Brain microvascular endothelial cell (primary cell): ENCODE results near the gene EHD2.

Source experiments
- DNase-seq: peaks from one replicate; pipeline ENCODE4 v3.0.0-alpha.2; 2020
- H3K27ac ChIP-seq: fragments of 250-450 bp; sonication (Bioruptor Pico); 2 replicates; pipeline ENCODE4 v1.5.1; 2020; ENCODE audit warnings: mild to moderate bottlenecking, moderate library complexity
- H3K27me3 ChIP-seq: fragments of 250-450 bp; sonication (Bioruptor Pico); replicated peaks from 2 replicates; pipeline ENCODE4 v1.5.1; 2020; ENCODE audit warnings: mild to moderate bottlenecking
- H3K36me3 ChIP-seq: fragments of 250-450 bp; sonication (Bioruptor Pico); replicated peaks from 2 replicates; pipeline ENCODE4 v1.5.1; 2020; ENCODE audit warnings: mild to moderate bottlenecking
- H3K4me3 ChIP-seq: 2 replicates; pipeline ENCODE4 v1.5.1; 2011; ENCODE audit warnings: low read depth, mild to moderate bottlenecking, control low read depth, low read length, moderate library complexity
- in situ Hi-C: cut with HindIII; loops from 2 replicates; pipeline ENCODE4 v1.10.0; 2017; ENCODE audit warnings: low sequenced_read_pairs, low pct_ligation_motif_present
- TF ChIP-seq, protein P1 (sequence below): IDR thresholded peaks from 2 replicates; pipeline ENCODE4 v1.5.1; 2011; ENCODE audit warnings: low read depth, mild to moderate bottlenecking, moderate library complexity, low read length, control low read depth, inconsistent platforms; ENCODE audit errors: missing control alignments

EHD2 gene

DNA sequence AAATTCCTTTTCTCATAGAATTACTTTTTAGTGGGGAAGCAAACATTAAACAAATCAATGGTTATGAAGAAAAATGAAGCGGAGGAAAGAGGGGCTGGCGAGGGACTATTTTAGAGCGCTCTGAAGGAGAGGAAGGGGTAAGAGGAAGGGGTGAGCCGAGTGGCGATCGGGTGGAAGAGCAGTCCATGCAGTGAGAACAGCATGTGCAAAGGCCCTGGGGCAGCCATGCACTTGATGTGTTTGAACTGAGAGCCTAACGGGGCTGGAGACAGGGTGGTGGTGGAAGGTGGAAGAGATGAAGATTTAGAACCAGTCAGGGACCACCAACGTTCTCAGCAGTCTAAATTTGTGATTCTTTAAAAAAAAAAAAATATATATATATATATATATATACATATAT is 17.7 kb downstream of the EHD2 start:
- H3K4me3 ChIP-seq: no peak overlapping the region
- peaks cover 60% of the 10 kb centered on the region for H3K36me3 ChIP-seq
- no peak overlapping the region for H3K27ac ChIP-seq
- no peaks in the 10 kb centered on the region for H3K27me3 ChIP-seq
- DNase-seq: no peak
- TF ChIP-seq, protein P1, sequence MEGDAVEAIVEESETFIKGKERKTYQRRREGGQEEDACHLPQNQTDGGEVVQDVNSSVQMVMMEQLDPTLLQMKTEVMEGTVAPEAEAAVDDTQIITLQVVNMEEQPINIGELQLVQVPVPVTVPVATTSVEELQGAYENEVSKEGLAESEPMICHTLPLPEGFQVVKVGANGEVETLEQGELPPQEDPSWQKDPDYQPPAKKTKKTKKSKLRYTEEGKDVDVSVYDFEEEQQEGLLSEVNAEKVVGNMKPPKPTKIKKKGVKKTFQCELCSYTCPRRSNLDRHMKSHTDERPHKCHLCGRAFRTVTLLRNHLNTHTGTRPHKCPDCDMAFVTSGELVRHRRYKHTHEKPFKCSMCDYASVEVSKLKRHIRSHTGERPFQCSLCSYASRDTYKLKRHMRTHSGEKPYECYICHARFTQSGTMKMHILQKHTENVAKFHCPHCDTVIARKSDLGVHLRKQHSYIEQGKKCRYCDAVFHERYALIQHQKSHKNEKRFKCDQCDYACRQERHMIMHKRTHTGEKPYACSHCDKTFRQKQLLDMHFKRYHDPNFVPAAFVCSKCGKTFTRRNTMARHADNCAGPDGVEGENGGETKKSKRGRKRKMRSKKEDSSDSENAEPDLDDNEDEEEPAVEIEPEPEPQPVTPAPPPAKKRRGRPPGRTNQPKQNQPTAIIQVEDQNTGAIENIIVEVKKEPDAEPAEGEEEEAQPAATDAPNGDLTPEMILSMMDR: no peak
- in situ Hi-C loops: no loop called here

DNA sequence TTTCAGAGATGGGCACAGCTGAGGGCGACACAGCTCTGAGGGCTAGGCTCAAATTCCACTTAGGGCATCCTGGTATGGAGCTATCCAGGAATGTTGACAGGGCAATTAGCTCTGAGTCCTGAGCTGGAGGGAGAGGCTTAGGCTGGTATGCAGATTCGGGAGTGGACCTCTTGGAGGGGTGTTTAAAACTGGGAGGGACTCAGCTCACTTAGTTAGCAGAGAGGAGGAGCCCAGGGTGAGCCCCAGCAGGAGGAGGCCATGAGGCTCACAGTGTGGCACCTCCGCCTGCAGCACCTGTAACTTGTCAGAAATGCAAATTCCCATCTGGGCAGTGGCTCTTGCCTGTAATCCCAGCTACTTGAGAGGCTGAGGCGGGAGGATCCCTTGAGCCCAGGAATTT is 21.9 kb downstream of the EHD2 start:
- no peak overlapping the region for H3K4me3 ChIP-seq
- in situ Hi-C loops: no loop called here
- H3K27ac ChIP-seq: no peak overlapping the region
- DNase-seq: no peak
- H3K36me3 ChIP-seq: peaks cover 59% of the 10 kb centered on the region
- TF ChIP-seq, protein P1: no peak
- H3K27me3 ChIP-seq: no peaks in the 10 kb centered on the region

DNA sequence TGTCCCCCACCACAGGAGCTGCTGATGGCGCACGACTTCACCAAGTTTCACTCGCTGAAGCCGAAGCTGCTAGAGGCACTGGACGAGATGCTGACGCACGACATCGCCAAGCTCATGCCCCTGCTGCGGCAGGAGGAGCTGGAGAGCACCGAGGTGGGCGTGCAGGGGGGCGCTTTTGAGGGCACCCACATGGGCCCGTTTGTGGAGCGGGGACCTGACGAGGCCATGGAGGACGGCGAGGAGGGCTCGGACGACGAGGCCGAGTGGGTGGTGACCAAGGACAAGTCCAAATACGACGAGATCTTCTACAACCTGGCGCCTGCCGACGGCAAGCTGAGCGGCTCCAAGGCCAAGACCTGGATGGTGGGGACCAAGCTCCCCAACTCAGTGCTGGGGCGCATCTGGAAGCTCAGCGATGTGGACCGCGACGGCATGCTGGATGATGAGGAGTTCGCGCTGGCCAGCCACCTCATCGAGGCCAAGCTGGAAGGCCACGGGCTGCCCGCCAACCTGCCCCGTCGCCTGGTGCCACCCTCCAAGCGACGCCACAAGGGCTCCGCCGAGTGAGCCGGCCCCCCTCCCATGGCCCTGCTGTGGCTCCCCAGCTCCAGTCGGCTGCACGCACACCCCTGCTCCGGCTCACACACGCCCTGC is 27.8 kb downstream of the EHD2 start:
- H3K36me3 ChIP-seq: peaks cover 44% of the 10 kb centered on the region
- H3K27me3 ChIP-seq: no peaks in the 10 kb centered on the region
- no peak overlapping the region for H3K27ac ChIP-seq
- in situ Hi-C loops: no loop called here
- TF ChIP-seq, protein P1: no peak
- H3K4me3 ChIP-seq: no peak overlapping the region
- DNase-seq: no peak

DNA sequence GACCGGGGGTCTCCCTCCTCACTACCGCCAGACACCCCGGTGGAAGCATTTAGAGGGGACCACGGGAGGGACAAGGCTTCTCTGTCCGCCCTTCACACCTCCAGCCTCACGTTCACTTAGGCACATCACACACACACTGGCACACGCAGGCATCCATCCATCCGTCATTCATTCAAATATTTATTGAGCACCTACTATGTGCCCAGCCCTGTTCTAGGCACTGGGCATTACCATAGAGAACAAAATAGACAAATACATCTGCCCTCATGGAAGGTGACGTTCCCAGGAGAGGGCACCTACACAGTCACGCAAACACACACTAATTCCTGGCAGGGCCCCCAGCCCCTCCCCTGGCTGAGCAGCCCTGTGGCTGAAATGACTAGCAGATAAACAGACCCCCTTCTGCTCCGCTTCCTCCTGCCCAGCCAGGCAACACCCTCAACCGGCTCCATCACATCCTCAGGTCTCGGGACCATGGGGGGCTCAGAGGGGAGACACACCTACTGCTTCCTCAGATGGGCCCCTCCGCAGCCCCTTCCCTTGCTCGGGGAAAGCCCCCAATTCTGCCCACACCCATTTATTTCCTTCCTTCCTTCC is 28.4 kb downstream of the EHD2 start:
- peaks cover 39% of the 10 kb centered on the region for H3K36me3 ChIP-seq
- in situ Hi-C loops: no loop called here
- peak overlapping the region; percentile 91 for H3K27ac ChIP-seq
- TF ChIP-seq, protein P1: no peak
- H3K27me3 ChIP-seq: no peaks in the 10 kb centered on the region
- no peak for DNase-seq
- no peak overlapping the region for H3K4me3 ChIP-seq

DNA sequence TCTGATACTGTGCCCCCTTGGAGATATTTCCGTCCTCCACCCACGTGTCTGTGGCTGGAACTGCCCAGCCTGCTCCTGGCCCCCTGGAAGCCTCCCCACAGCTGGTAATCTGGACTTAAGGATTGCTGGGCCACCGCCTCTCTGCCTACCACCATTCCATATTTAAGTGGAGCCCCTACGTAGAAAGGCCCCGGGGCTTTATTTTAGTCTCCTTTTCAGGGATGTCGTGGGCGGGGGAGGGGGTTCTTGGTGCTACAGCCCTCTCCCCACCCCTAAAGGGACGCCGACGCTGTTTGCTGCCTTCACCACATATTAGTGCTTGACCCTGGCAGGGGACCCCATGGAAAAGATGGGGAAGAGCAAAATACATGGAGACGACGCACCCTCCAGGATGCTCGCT is 29.4 kb downstream of the EHD2 start:
- no peaks in the 10 kb centered on the region for H3K27me3 ChIP-seq
- in situ Hi-C loops: no loop called here
- peaks cover 42% of the 10 kb centered on the region for H3K36me3 ChIP-seq
- H3K4me3 ChIP-seq: peak overlapping the region; percentile 9
- no peak for DNase-seq
- TF ChIP-seq, protein P1: no peak
- H3K27ac ChIP-seq: peak overlapping the region; percentile 91
